Right ventricle myocardium superior (tissue), 1 donor: ENCODE data around the gene SPTLC3. TPM values are rescaled to one million over a fixed set of nuclear protein-coding genes. Genes with fewer than 3 reads are reported as not detected.

Experiments used
- ATAC-seq: fragments of 200-7000 bp; cut with Tn5 transposase; one replicate; pipeline ENCODE4 v1.9.1; 2020; ENCODE audit warnings: mild to moderate bottlenecking; ENCODE audit not compliant: poor library complexity
- DNase-seq: peaks from one replicate; pipeline ENCODE4 v3.0.0-alpha.2; 2020
- intact Hi-C: fragments of 100-400 bp; cut with DNase I; formaldehyde crosslinking; loops from one replicate; pipeline ENCODE4 v1.11.2; 2022
- long read RNA-seq: library from polyadenylated mRNA; unstranded; transcript quantifications from one replicate; pipeline ENCODE4 v2.0.0, GENCODE V29; 2021
- total RNA-seq: library from RNA; stranded (reverse); fragmentation: NEBNext Ultra II Directional; extraction: Animal tissue kit (Norgen Biotek cat#: 25700); gene quantifications from one replicate; pipeline ENCODE4 v1.2.1, GENCODE V29; 2021
- donor health status: DM: no; HTN: yes; CAD: no; lungs with severe emphysema.

Gene SPTLC3
- total RNA-seq, result 5.9 TPM
- long read RNA-seq, full-length matches to known transcripts, result 1 of 4 reads
- long read RNA-seq, partial matches to known transcripts, result 0 of 4 reads
- long read RNA-seq, other reads (novel, unspliced or antisense), result 3 of 4 reads

GRCh38 chr20:13008761-13009681 lies at the start of gene SPTLC3:
Gene SPTLC3, plus strand, starts transcription at chr20:13008972. Its CDS starts 296 bp downstream, at chr20:13009268.
- peak; percentile 45 for DNase-seq
- intact Hi-C loops, result no loop called here
- peak; percentile 89 for ATAC-seq

GRCh38 chr20:12961725-12962124 lies 47.0 kb upstream of the SPTLC3 start:
- ATAC-seq, result no peak
- DNase-seq, result no peak
- intact Hi-C loops, result no loop called here

GRCh38 chr20:12962895-12963294 lies 45.9 kb upstream of the SPTLC3 start:
- ATAC-seq, result no peak
- no peak for DNase-seq
- intact Hi-C loops, result no loop called here

- DNase-seq (no peak), ATAC-seq (no peak)
- intact Hi-C loops, result no loop called here
Observed at GRCh38 chr20:12963416-12963815, 45.4 kb upstream of the SPTLC3 start.

GRCh38 chr20:12965212-12965869 lies 43.4 kb upstream of the SPTLC3 start:
- no peak for ATAC-seq
- intact Hi-C loops, result loop anchor here (5.0 kb wide), 1 partner anchor 137 kb away; no protein-coding TSS in a partner anchor

GRCh38 chr20:12965870-12966251 lies 42.9 kb upstream of the SPTLC3 start:
- DNase-seq (no peak), ATAC-seq (no peak)
- intact Hi-C loops, result loop anchor here (5.0 kb wide), 1 partner anchor 136 kb away; no protein-coding TSS in a partner anchor

More at GRCh38 chr20:12965212-12965869, 43.4 kb upstream of the SPTLC3 start:
- no peak for DNase-seq

GRCh38 chr20:12966468-12967085 lies 42.2 kb upstream of the SPTLC3 start:
- DNase-seq (no peak), ATAC-seq (no peak)
- intact Hi-C loops, result loop anchor here (5.0 kb wide), 1 partner anchor 136 kb away; no protein-coding TSS in a partner anchor

GRCh38 chr20:12967932-12968331 lies 40.8 kb upstream of the SPTLC3 start:
- no peak for ATAC-seq
- no peak for DNase-seq
- intact Hi-C loops, result loop anchor here (5.0 kb wide), 1 partner anchor 134 kb away; no protein-coding TSS in a partner anchor

GRCh38 chr20:12968472-12968871 lies 40.3 kb upstream of the SPTLC3 start:
- no peak for ATAC-seq
- DNase-seq, result no peak
- intact Hi-C loops, result loop anchor here (5.0 kb wide), 1 partner anchor 134 kb away; no protein-coding TSS in a partner anchor

GRCh38 chr20:12969071-12969669 lies 39.6 kb upstream of the SPTLC3 start:
- ATAC-seq (no peak), DNase-seq (no peak)
- intact Hi-C loops, result loop anchor here (5.0 kb wide), 1 partner anchor 133 kb away; no protein-coding TSS in a partner anchor

GRCh38 chr20:12970372-12970821 lies 38.4 kb upstream of the SPTLC3 start:
- intact Hi-C loops, result no loop called here
- ATAC-seq, result peak; percentile 51
- DNase-seq, result no peak

- intact Hi-C loops, result no loop called here
- DNase-seq (no peak), ATAC-seq (no peak)
Observed at GRCh38 chr20:12975833-12976608, 32.8 kb upstream of the SPTLC3 start.

- ATAC-seq (no peak), DNase-seq (no peak)
- intact Hi-C loops, result no loop called here
Observed at GRCh38 chr20:12976720-12977309, 32.0 kb upstream of the SPTLC3 start.

- intact Hi-C loops, result no loop called here
- ATAC-seq, result no peak
- no peak for DNase-seq
Observed at GRCh38 chr20:12977328-12978125, 31.2 kb upstream of the SPTLC3 start.

- intact Hi-C loops, result no loop called here
- DNase-seq (no peak), ATAC-seq (no peak)
Observed at GRCh38 chr20:12978126-12978394, 30.7 kb upstream of the SPTLC3 start.

- ATAC-seq, result no peak
- no peak for DNase-seq
- intact Hi-C loops, result no loop called here
Observed at GRCh38 chr20:12978613-12979495, 29.9 kb upstream of the SPTLC3 start.
